NB4 (cell line): ENCODE results near the gene EPHA5.

Experiments used
- DNase-seq: peaks from one replicate; pipeline ENCODE4 v3.0.0; 2010; ENCODE audit warnings: low read depth
- H3K4me3 ChIP-seq: one replicate; pipeline ENCODE4 v1.5.1; 2011; ENCODE audit warnings: mild to moderate bottlenecking, low read depth, low read length, moderate library complexity
- MYC ChIP-seq: IDR thresholded peaks from 2 replicates; pipeline ENCODE4 v1.6.1; 2011; ENCODE audit warnings: low read depth, low read length
- POLR2A ChIP-seq: IDR thresholded peaks from 2 replicates; pipeline ENCODE4 v1.6.1; 2011; ENCODE audit warnings: mild to moderate bottlenecking; ENCODE audit not compliant: insufficient read length; ENCODE audit errors: extremely low read depth
- TF ChIP-seq, protein P1 (sequence below): IDR thresholded peaks from 2 replicates; pipeline ENCODE4 v1.6.1; 2011; ENCODE audit warnings: low read depth, low read length
- TF ChIP-seq, protein P2 (sequence below): IDR thresholded peaks from one replicate; pipeline ENCODE4 v1.5.1; 2012; ENCODE audit warnings: low read depth, low read length

The EPHA5 gene

DNA sequence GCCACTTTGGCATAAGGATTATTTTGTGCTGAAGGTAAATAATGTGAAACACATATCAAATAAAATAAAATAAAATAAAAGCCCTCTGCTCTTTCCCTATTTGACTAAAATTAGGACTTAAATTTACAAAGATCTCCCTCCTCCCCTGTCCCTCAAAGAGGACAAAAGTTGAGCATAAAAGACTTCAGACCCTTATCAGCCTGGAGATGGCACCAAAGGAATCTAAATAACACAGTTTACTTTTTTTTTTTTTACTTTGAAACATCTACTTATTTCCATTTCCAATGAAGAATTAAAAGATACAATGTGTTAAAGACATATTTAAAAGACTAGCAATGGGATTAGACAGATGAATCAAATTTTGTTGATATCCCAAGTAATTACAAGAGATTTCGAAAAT, 89.7 kb downstream of the EPHA5 start:
- TF ChIP-seq MYC = no peak
- TF ChIP-seq, protein P1, sequence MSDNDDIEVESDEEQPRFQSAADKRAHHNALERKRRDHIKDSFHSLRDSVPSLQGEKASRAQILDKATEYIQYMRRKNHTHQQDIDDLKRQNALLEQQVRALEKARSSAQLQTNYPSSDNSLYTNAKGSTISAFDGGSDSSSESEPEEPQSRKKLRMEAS = no peak
- TF ChIP-seq, protein P2, sequence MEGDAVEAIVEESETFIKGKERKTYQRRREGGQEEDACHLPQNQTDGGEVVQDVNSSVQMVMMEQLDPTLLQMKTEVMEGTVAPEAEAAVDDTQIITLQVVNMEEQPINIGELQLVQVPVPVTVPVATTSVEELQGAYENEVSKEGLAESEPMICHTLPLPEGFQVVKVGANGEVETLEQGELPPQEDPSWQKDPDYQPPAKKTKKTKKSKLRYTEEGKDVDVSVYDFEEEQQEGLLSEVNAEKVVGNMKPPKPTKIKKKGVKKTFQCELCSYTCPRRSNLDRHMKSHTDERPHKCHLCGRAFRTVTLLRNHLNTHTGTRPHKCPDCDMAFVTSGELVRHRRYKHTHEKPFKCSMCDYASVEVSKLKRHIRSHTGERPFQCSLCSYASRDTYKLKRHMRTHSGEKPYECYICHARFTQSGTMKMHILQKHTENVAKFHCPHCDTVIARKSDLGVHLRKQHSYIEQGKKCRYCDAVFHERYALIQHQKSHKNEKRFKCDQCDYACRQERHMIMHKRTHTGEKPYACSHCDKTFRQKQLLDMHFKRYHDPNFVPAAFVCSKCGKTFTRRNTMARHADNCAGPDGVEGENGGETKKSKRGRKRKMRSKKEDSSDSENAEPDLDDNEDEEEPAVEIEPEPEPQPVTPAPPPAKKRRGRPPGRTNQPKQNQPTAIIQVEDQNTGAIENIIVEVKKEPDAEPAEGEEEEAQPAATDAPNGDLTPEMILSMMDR = no peak
- TF ChIP-seq POLR2A = no peak
- no peak for DNase-seq
- H3K4me3 ChIP-seq = no peak overlapping the region

DNA sequence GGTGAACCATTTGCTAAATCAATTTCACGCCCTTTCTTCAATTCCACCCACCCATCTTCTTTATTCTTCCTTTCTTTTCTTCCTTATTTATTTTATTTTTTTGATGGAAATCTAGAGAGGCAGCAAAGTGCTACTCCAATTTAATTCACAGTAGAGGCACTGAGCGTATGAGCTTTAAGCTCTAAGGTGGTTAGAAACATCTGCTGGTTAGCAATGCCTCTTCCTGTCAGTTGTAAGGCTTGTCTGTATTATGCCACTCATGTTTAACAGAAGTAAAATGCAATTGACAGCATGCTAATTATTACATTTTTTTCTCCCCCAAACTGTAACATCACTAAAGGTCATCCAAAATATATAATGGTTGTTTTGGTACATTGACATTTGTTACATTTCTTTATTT, 103.8 kb downstream of the EPHA5 start:
- no peak for DNase-seq
- no peak for TF ChIP-seq MYC
- TF ChIP-seq, protein P2 = no peak
- no peak for TF ChIP-seq POLR2A
- TF ChIP-seq, protein P1 = no peak
- H3K4me3 ChIP-seq = no peak overlapping the region

- H3K4me3 ChIP-seq = no peak overlapping the region
- no peak for DNase-seq
- TF ChIP-seq POLR2A = no peak
- TF ChIP-seq, protein P2 = no peak
- TF ChIP-seq, protein P1 = no peak
Observed at GRCh38 chr4:65561164-65561563, 109.1 kb downstream of the EPHA5 start.

DNA sequence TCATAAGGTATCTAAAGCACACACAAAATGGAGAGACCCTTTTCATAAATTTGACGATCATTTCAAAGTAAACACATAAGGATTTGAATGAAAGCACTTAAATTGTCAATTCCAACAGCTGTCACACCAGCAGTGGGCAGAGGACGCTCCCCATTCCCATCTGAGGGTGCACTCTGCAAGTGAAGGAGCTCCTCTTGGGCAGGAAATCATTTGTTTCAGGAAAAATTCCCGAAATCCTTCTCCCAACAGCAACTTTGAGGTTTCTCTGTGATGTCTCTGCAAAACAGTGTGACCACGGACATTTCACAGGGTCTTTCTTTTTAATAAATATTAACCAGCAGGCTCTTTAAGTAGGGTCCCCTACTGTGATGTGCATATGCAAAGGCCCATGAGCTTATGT, 111.0 kb downstream of the EPHA5 start:
- TF ChIP-seq POLR2A (no peak), MYC (no peak)
- TF ChIP-seq, protein P2 = no peak
- TF ChIP-seq, protein P1 = no peak
- DNase-seq = no peak
- H3K4me3 ChIP-seq = no peak overlapping the region

DNA sequence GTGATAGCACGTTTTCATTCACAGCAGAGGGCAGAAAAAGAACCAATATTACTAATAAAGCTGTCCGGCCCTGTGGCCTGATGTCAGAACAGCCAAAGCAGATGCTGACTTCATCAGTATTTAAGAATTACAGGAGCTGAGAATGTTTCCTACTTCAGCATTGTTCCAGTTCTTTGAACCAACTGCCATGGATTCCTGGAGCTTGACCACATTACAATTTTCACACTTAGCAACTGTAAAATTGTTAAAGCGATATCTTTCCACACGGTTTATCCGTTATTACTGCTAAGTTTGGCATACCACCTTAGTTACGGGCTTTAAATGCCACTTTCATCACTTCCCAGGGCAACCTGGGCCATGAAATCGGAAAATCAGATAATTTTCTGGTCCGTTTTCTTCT, 118.2 kb downstream of the EPHA5 start:
- no peak overlapping the region for H3K4me3 ChIP-seq
- TF ChIP-seq, protein P2 = no peak
- no peak for TF ChIP-seq MYC
- no peak for TF ChIP-seq POLR2A
- TF ChIP-seq, protein P1 = no peak
- DNase-seq = no peak

DNA sequence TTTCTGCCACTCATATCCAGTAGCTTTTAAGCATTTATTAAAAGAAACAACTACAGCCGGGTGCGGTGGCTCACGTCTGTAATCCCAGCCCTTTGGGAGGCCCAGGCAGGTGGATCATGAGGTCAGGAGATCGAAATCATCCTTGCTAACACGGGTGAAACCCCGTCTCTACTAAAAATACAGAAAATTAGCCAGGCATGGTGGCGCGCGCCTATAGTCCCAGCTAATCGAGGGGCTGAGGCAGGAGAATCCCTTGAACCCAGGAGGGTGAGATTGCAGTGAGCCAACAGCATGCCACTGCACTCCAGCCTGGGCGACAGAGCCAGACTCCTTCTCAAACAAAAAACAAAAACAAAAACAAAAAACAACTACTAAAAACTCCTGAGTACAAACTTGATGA, 119.8 kb downstream of the EPHA5 start:
- DNase-seq = no peak
- TF ChIP-seq, protein P1 = no peak
- TF ChIP-seq POLR2A = no peak

More for the DNA sequence above, 119.8 kb downstream of the EPHA5 start:
- no peak overlapping the region for H3K4me3 ChIP-seq
